PC-9 (cell line): Measurements from ENCODE around the gene FGD5. TPM values are rescaled to one million over a fixed set of nuclear protein-coding genes. Genes with fewer than 3 reads are reported as not detected.

Source experiments
- BruUV-seq: library from RNA; stranded (reverse); fragments of 400-500 nt; replicated peaks from 2 replicates; lab custom pipeline; 2021; lab: Mats Ljungman, UMichigan
- CTCF ChIA-PET: fragments of 300-600 bp; sonication (Branson Sonifier 250); formaldehyde crosslinking; loops from one replicate; lab custom pipeline; 2022; ENCODE audit warnings: antibody characterized with exemption; lab: Charles Lee
- POLR2A ChIA-PET: fragments of 300-600 bp; sonication (Branson Sonifier 250); formaldehyde crosslinking; loops from one replicate; lab custom pipeline; 2022; ENCODE audit warnings: antibody characterized with exemption; ENCODE audit not compliant: unreplicated experiment; lab: Charles Lee
- DNase-seq, 2 experiments: peaks; one replicate each; pipeline versions ENCODE4 v3.0.0 to v3.0.0-alpha.2; 2015 to 2022; ENCODE audit warnings: mixed read lengths in 1 of 2
- H2AFZ ChIP-seq: fragments of 200-600 bp; sonication (generic); 2 replicates; pipeline ENCODE4 v1.8.1; 2017; ENCODE audit warnings: antibody characterized with exemption
- H3F3A ChIP-seq: fragments of 200-600 bp; sonication (generic); 2 replicates; pipeline ENCODE4 v1.8.1; 2017; ENCODE audit warnings: antibody characterized with exemption, mild to moderate bottlenecking, low read depth; ENCODE audit not compliant: insufficient read depth
- H3K27ac ChIP-seq: fragments of 200-600 bp; sonication (generic); 2 replicates; pipeline ENCODE4 v1.6.1; 2016; ENCODE audit warnings: mixed run types
- H3K27me3 ChIP-seq: fragments of 200-600 bp; sonication (generic); 2 replicates; pipeline ENCODE4 v1.6.1; 2016; ENCODE audit warnings: low read depth, mixed run types; ENCODE audit not compliant: insufficient read depth
- H3K36me3 ChIP-seq: fragments of 200-600 bp; sonication (generic); 2 replicates; pipeline ENCODE4 v1.6.1; 2016; ENCODE audit warnings: low read depth, mixed run types
- H3K4me1 ChIP-seq: fragments of 200-600 bp; sonication (generic); replicated peaks from 2 replicates; pipeline ENCODE4 v1.6.1; 2016; ENCODE audit warnings: mixed run types; ENCODE audit not compliant: insufficient read depth
- H3K4me2 ChIP-seq: fragments of 200-600 bp; sonication (generic); 2 replicates; pipeline ENCODE4 v1.6.1; 2017; ENCODE audit warnings: mixed run types
- H3K4me3 ChIP-seq: fragments of 200-600 bp; sonication (generic); 2 replicates; pipeline ENCODE4 v1.6.1; 2016; ENCODE audit warnings: mixed run types
- H3K79me2 ChIP-seq: fragments of 200-600 bp; sonication (generic); 2 replicates; pipeline ENCODE4 v1.6.1; 2017; ENCODE audit warnings: low read depth, mixed run types
- H3K9me2 ChIP-seq: fragments of 200-600 bp; sonication (generic); 2 replicates; pipeline ENCODE4 v1.8.1; 2017; ENCODE audit warnings: mild to moderate bottlenecking; ENCODE audit not compliant: insufficient read depth
- H3K9me3 ChIP-seq: fragments of 200-600 bp; sonication (generic); 2 replicates; pipeline ENCODE4 v1.8.1; 2016; ENCODE audit warnings: low read depth; ENCODE audit not compliant: insufficient read depth
- H4K20me1 ChIP-seq: fragments of 200-600 bp; sonication (generic); 2 replicates; pipeline ENCODE4 v1.8.1; 2017; ENCODE audit not compliant: insufficient read depth
- CTCF ChIP-seq: fragments of 200-600 bp; sonication (generic); conservative IDR thresholded peaks from 2 replicates; pipeline ENCODE4 v1.6.1; 2017; ENCODE audit warnings: mixed run types, antibody characterized with exemption, mild to moderate bottlenecking, moderate library complexity
- EZH2 ChIP-seq: fragments of 200-600 bp; sonication (generic); IDR thresholded peaks from 2 replicates; pipeline ENCODE4 v1.8.0; 2017; ENCODE audit warnings: antibody characterized with exemption, low read depth
- intact Hi-C: fragments of 100-400 bp; cut with micrococcal nuclease; formaldehyde crosslinking; loops from one replicate; pipeline ENCODE4 v1.10.0; 2022; ENCODE audit not compliant: unreplicated experiment
- total RNA-seq: library from RNA; stranded (reverse); gene quantifications from 2 replicates; pipeline ENCODE4 v1.2.3, GENCODE V29; 2021

The FGD5 gene
- total RNA-seq, 1 experiment from 2014 or later = not detected

DNA sequence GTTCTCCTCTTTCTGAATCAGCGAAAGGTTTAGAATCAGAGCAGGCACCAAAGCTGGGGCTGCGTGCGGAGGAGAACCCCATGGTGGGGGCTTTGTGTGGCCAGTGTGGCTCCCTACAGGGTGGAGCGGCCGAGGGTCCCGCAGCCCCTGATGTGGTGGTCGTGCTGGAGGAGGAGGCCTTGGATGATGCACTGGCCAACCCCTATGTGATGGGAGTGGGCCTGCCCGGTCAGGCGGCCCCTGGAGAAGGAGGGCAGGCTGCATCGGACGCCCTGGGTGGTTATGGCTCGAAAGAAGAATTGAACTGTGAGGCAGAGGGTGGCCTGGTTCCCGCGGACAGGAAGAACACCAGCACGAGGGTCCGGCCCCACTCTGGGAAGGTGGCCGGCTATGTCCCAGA lies 1.4 kb downstream of the FGD5 start:
- CTCF ChIA-PET = no interaction called here
- peaks cover 30% of the 10 kb centered on the region for H3K27me3 ChIP-seq

DNA sequence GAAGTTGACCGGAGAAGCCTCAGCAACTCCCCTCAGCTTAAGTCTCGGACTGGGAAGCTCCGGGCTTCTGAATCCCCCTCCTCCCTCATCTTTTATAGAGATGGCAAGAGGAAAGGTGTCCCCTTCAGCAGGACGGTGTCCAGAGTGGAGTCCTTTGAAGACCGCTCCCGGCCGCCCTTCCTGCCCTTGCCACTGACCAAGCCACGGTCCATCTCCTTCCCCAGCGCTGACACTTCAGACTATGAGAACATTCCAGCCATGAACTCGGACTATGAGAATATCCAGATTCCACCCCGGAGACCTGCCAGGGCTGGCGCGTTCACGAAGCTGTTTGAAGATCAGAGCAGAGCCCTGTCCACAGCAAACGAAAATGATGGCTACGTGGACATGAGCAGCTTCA lies 2.4 kb downstream of the FGD5 start:
- H3K27me3 ChIP-seq = peaks cover 30% of the 10 kb centered on the region
- H3K27ac ChIP-seq = no peak overlapping the region
- ChIA-PET POLR2A (no interaction called here), CTCF (no interaction called here)
- no peaks in the 10 kb centered on the region for H3K36me3 ChIP-seq
- H3K9me3 ChIP-seq = no peaks in the 10 kb centered on the region
- H2AFZ ChIP-seq = no peak overlapping the region
- H3K9me2 ChIP-seq = no peaks in the 10 kb centered on the region
- H3K4me1 ChIP-seq = no peaks in the 10 kb centered on the region
- no peaks in the 10 kb centered on the region for H3F3A ChIP-seq
- BruUV-seq = no TSS peak
- no peaks in the 10 kb centered on the region for H3K79me2 ChIP-seq
- TF ChIP-seq CTCF (no peak), EZH2 (no peak)
- DNase-seq = no peak
- no peaks in the 10 kb centered on the region for H4K20me1 ChIP-seq
- H3K4me2 ChIP-seq = no peak overlapping the region
- intact Hi-C loops = no loop called here
- no peak overlapping the region for H3K4me3 ChIP-seq

More for the DNA sequence above, 1.4 kb downstream of the FGD5 start:
- Histone ChIP-seq H3F3A (no peaks in the 10 kb centered on the region), H3K27ac (no peak overlapping the region), H2AFZ (no peak overlapping the region), H3K4me1 (no peaks in the 10 kb centered on the region), H3K9me3 (no peaks in the 10 kb centered on the region), H3K79me2 (no peaks in the 10 kb centered on the region), H3K9me2 (no peaks in the 10 kb centered on the region), H3K4me3 (no peak overlapping the region), H3K36me3 (no peaks in the 10 kb centered on the region), H4K20me1 (no peaks in the 10 kb centered on the region), H3K4me2 (no peak overlapping the region)
- no peak for DNase-seq
- intact Hi-C loops = no loop called here
- no peak for TF ChIP-seq EZH2
- TF ChIP-seq CTCF = no peak
- BruUV-seq = no TSS peak
- POLR2A ChIA-PET = no interaction called here

DNA sequence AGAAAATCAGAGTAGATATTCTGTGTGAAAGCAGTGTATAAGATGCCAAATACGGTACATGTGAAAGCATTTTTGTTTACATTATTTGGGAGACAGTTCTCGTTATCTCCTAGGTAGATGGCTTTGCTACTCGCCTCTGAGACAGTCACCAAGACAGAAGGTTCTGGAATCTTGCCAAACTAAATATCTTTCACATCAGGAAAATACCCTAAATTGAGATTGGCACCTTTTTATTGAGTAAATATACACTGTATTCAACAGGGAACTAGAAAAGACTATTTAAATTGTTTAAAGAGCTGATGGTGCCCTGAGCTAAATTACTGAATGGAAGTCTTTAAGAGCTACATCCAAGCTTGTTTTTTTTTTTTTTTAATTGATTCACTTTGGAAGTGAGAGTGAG lies 3.4 kb downstream of the FGD5 start:
- Histone ChIP-seq H3F3A (no peaks in the 10 kb centered on the region), H3K4me3 (no peak overlapping the region), H3K79me2 (no peaks in the 10 kb centered on the region), H3K27me3 (peaks cover 30% of the 10 kb centered on the region), H4K20me1 (no peaks in the 10 kb centered on the region), H2AFZ (no peak overlapping the region), H3K4me2 (no peak overlapping the region), H3K27ac (no peak overlapping the region), H3K9me3 (no peaks in the 10 kb centered on the region), H3K36me3 (no peaks in the 10 kb centered on the region), H3K9me2 (no peaks in the 10 kb centered on the region), H3K4me1 (no peaks in the 10 kb centered on the region)
- no peak for DNase-seq
- CTCF ChIA-PET = interaction anchor here (0.6 kb wide), 1 partner anchor 981 kb away, joined by 4 read pairs; no protein-coding TSS in a partner anchor
- BruUV-seq = no TSS peak
- intact Hi-C loops = no loop called here
- POLR2A ChIA-PET = no interaction called here
- TF ChIP-seq CTCF (no peak), EZH2 (no peak)
